HEK293 (cell line): ENCODE results near the gene RPS26.

ENCODE experiments used
- CTCF ChIP-seq: fragments of 450-650 bp; formaldehyde crosslinking; IDR thresholded peaks from 2 replicates; pipeline ENCODE4 v1.5.1; 2016; ENCODE audit warnings: missing biosample characterization, missing genetic modification characterization
- MEIS1 ChIP-seq: sonication (generic); formaldehyde crosslinking; IDR thresholded peaks from 2 replicates; pipeline ENCODE4 v1.8.1; 2022; ENCODE audit warnings: missing genetic modification reagents, mild to moderate bottlenecking, borderline replicate concordance
- SP7 ChIP-seq: fragments of 450-650 bp; formaldehyde crosslinking; IDR thresholded peaks from 2 replicates; pipeline ENCODE4 v1.5.1; 2016; ENCODE audit warnings: missing biosample characterization, missing genetic modification characterization
- ZEB2 ChIP-seq: fragments of 450-650 bp; formaldehyde crosslinking; IDR thresholded peaks from 2 replicates; pipeline ENCODE4 v1.5.1; 2016; ENCODE audit warnings: missing biosample characterization, missing genetic modification characterization
- ZFP41 ChIP-seq: fragments of 450-650 bp; formaldehyde crosslinking; IDR thresholded peaks from 2 replicates; pipeline ENCODE4 v1.5.1; 2016; ENCODE audit warnings: missing biosample characterization, missing genetic modification characterization, borderline replicate concordance
- ZNF561 ChIP-seq: fragments of 450-650 bp; IDR thresholded peaks from 2 replicates; pipeline ENCODE4 v1.5.1; 2018; ENCODE audit warnings: missing biosample characterization, missing genetic modification characterization, borderline replicate concordance
- ZNF670 ChIP-seq: fragments of 450-650 bp; formaldehyde crosslinking; IDR thresholded peaks from 2 replicates; pipeline ENCODE4 v1.5.1; 2016; ENCODE audit warnings: missing biosample characterization, missing genetic modification characterization, low read depth
- TF ChIP-seq, protein P1 (sequence below): fragments of 450-650 bp; IDR thresholded peaks from 2 replicates; pipeline ENCODE4 v1.5.1; 2018; ENCODE audit warnings: missing biosample characterization, missing genetic modification characterization
- TF ChIP-seq, protein P2 (sequence below): sonication (generic); formaldehyde crosslinking; IDR thresholded peaks from 2 replicates; pipeline ENCODE4 v1.8.1; 2022; ENCODE audit warnings: mild to moderate bottlenecking, moderate library complexity, missing genetic modification reagents

- TF ChIP-seq SP7 = no peak
- no peak for TF ChIP-seq ZEB2 (tag by site-specific recombination)
- TF ChIP-seq, protein P1, sequence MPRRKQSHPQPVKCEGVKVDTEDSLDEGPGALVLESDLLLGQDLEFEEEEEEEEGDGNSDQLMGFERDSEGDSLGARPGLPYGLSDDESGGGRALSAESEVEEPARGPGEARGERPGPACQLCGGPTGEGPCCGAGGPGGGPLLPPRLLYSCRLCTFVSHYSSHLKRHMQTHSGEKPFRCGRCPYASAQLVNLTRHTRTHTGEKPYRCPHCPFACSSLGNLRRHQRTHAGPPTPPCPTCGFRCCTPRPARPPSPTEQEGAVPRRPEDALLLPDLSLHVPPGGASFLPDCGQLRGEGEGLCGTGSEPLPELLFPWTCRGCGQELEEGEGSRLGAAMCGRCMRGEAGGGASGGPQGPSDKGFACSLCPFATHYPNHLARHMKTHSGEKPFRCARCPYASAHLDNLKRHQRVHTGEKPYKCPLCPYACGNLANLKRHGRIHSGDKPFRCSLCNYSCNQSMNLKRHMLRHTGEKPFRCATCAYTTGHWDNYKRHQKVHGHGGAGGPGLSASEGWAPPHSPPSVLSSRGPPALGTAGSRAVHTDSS (tag by site-specific recombination) = no peak
- no peak for TF ChIP-seq ZFP41 (tag by site-specific recombination)
- TF ChIP-seq, protein P2, sequence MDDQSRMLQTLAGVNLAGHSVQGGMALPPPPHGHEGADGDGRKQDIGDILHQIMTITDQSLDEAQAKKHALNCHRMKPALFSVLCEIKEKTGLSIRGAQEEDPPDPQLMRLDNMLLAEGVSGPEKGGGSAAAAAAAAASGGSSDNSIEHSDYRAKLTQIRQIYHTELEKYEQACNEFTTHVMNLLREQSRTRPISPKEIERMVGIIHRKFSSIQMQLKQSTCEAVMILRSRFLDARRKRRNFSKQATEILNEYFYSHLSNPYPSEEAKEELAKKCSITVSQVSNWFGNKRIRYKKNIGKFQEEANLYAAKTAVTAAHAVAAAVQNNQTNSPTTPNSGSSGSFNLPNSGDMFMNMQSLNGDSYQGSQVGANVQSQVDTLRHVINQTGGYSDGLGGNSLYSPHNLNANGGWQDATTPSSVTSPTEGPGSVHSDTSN (CRISPR knock-in tag) = no peak
- no peak for TF ChIP-seq ZNF561 (tag by site-specific recombination)
- no peak for TF ChIP-seq CTCF (tag by site-specific recombination)
- no peak for TF ChIP-seq MEIS1 (CRISPR knock-in tag)
- no peak for TF ChIP-seq ZNF670
These were observed 31.6 kb upstream of the RPS26 start for GRCh38 chr12:56010111-56010570.
